ENCODE data around the gene GBX1.

The GBX1 gene

GRCh38 chr7:151193203-151193978 is 25.9 kb upstream of the GBX1 start:
- no peak for DNase-seq

GRCh38 chr7:151192002-151192539 is 24.6 kb upstream of the GBX1 start:
- DNase-seq: no peak

- no peak for DNase-seq
Measured at GRCh38 chr7:151191544-151191943, 24.1 kb upstream of the GBX1 start.

GRCh38 chr7:151189038-151189437 is 21.5 kb upstream of the GBX1 start:
- DNase-seq: no peak

GRCh38 chr7:151188252-151188542 is 20.7 kb upstream of the GBX1 start:
- DNase-seq: no peak

GRCh38 chr7:151187409-151188251 is 20.1 kb upstream of the GBX1 start:
- DNase-seq: no peak

GRCh38 chr7:151186640-151187408 is 19.3 kb upstream of the GBX1 start, which contains the start of gene ASB10:
Gene ASB10, minus strand, starts transcription at chr7:151187250. Its CDS starts 120 bp downstream, at chr7:151187130.
- no peak for DNase-seq

GRCh38 chr7:151185762-151186639 is 18.5 kb upstream of the GBX1 start:
- DNase-seq: no peak

GRCh38 chr7:151181011-151181431 is 13.5 kb upstream of the GBX1 start:
- DNase-seq: no peak

GRCh38 chr7:151179946-151180345 is 12.5 kb upstream of the GBX1 start:
- DNase-seq: no peak

GRCh38 chr7:151179287-151179860 is 11.9 kb upstream of the GBX1 start:
- DNase-seq: peak in 1 of 2 experiments; percentile 12

- DNase-seq: no peak
Measured at GRCh38 chr7:151178831-151179230, 11.3 kb upstream of the GBX1 start.

- DNase-seq: peak in 1 of 2 experiments; percentile 14
Measured at GRCh38 chr7:151178236-151178635, 10.7 kb upstream of the GBX1 start.

- no peak for DNase-seq
Measured at GRCh38 chr7:151177310-151177709, 9.8 kb upstream of the GBX1 start.

GRCh38 chr7:151176401-151176800 is 8.9 kb upstream of the GBX1 start:
- DNase-seq: no peak

GRCh38 chr7:151175793-151176311 is 8.4 kb upstream of the GBX1 start:
- DNase-seq: no peak

- DNase-seq: no peak
Measured at GRCh38 chr7:151175047-151175792, 7.7 kb upstream of the GBX1 start.

- peak; percentile 51 to 66 for DNase-seq
Measured at GRCh38 chr7:151174246-151175046, 7.0 kb upstream of the GBX1 start.

GRCh38 chr7:151173386-151174245 is 6.1 kb upstream of the GBX1 start:
- no peak for DNase-seq

All from activated T-cell treated with anti-CD3 and anti-CD28 coated beads, Interleukin-2, amount 50 U/mL, for 48 hours (primary cell).